ENCODE data around the gene ARL14EPL.

The ARL14EPL gene

GRCh38 chr5:116032094-116032517, at the start of gene ARL14EPL:
TSS of gene ARL14EPL (plus strand) at chr5:116032472. CDS start at chr5:116051466, 18,994 bp downstream.
- no peak within 1 kb of the TSS for H3K4me3 ChIP-seq (ENCODE audit: low read depth, low read length)

- H3K4me3 ChIP-seq (ENCODE audit: low read depth, low read length), result no peak overlapping the region
Measured at GRCh38 chr5:115983519-115983918, 48.8 kb upstream of the ARL14EPL start.

GRCh38 chr5:115985802-115986757, 46.2 kb upstream of the ARL14EPL start:
- no peak overlapping the region for H3K4me3 ChIP-seq (ENCODE audit: low read depth, low read length)

- H3K4me3 ChIP-seq (ENCODE audit: low read depth, low read length), result no peak overlapping the region
Measured at GRCh38 chr5:115988002-115988401, 44.3 kb upstream of the ARL14EPL start.

- H3K4me3 ChIP-seq (ENCODE audit: low read depth, low read length), result no peak overlapping the region
Measured at GRCh38 chr5:115992848-115993350, 39.4 kb upstream of the ARL14EPL start.

GRCh38 chr5:115995351-115995750, 36.9 kb upstream of the ARL14EPL start:
- H3K4me3 ChIP-seq (ENCODE audit: low read depth, low read length), result no peak overlapping the region

GRCh38 chr5:116002116-116002906, 30.0 kb upstream of the ARL14EPL start:
- no peak overlapping the region for H3K4me3 ChIP-seq (ENCODE audit: low read depth, low read length)

- no peak overlapping the region for H3K4me3 ChIP-seq (ENCODE audit: low read depth, low read length)
Measured at GRCh38 chr5:116004248-116004647, 28.0 kb upstream of the ARL14EPL start.

GRCh38 chr5:116009806-116010205, 22.5 kb upstream of the ARL14EPL start:
- no peak overlapping the region for H3K4me3 ChIP-seq (ENCODE audit: low read depth, low read length)

GRCh38 chr5:116011046-116011445, 21.2 kb upstream of the ARL14EPL start:
- no peak overlapping the region for H3K4me3 ChIP-seq (ENCODE audit: low read depth, low read length)

- H3K4me3 ChIP-seq (ENCODE audit: low read depth, low read length), result no peak overlapping the region
Measured at GRCh38 chr5:116013207-116013785, 19.0 kb upstream of the ARL14EPL start.

- no peak overlapping the region for H3K4me3 ChIP-seq (ENCODE audit: low read depth, low read length)
Measured at GRCh38 chr5:116013936-116014335, 18.3 kb upstream of the ARL14EPL start.

- no peak overlapping the region for H3K4me3 ChIP-seq (ENCODE audit: low read depth, low read length)
Measured at GRCh38 chr5:116023619-116024018, 8.7 kb upstream of the ARL14EPL start.

- H3K4me3 ChIP-seq (ENCODE audit: low read depth, low read length), result no peak overlapping the region
Measured at GRCh38 chr5:116025866-116026265, 6.4 kb upstream of the ARL14EPL start.

- no peak overlapping the region for H3K4me3 ChIP-seq (ENCODE audit: low read depth, low read length)
Measured at GRCh38 chr5:116032991-116033390, 719 bp downstream of the ARL14EPL start.

- H3K4me3 ChIP-seq (ENCODE audit: low read depth, low read length), result no peak overlapping the region
Measured at GRCh38 chr5:116035123-116035522, 2.9 kb downstream of the ARL14EPL start.

GRCh38 chr5:116037236-116037822, 5.1 kb downstream of the ARL14EPL start:
- H3K4me3 ChIP-seq (ENCODE audit: low read depth, low read length), result no peak overlapping the region

GRCh38 chr5:116038817-116039216, 6.5 kb downstream of the ARL14EPL start:
- no peak overlapping the region for H3K4me3 ChIP-seq (ENCODE audit: low read depth, low read length)

GRCh38 chr5:116042375-116042774, 10.1 kb downstream of the ARL14EPL start:
- no peak overlapping the region for H3K4me3 ChIP-seq (ENCODE audit: low read depth, low read length)

- H3K4me3 ChIP-seq (ENCODE audit: low read depth, low read length), result no peak overlapping the region
Measured at GRCh38 chr5:116044073-116044472, 11.8 kb downstream of the ARL14EPL start.

- H3K4me3 ChIP-seq (ENCODE audit: low read depth, low read length), result no peak overlapping the region
Measured at GRCh38 chr5:116045821-116046220, 13.5 kb downstream of the ARL14EPL start.
